ENCODE data around the gene LIMK1. TPM values are rescaled to one million over a fixed set of nuclear protein-coding genes. Genes with fewer than 3 reads are reported as not detected.
A peak's percentile ranks its signal among the peaks of the same experiment; 100 is the strongest.

The LIMK1 gene
- total RNA-seq, 8 experiments from 2014 or later = 25.7 to 64.5 (median 34.1) TPM

DNA sequence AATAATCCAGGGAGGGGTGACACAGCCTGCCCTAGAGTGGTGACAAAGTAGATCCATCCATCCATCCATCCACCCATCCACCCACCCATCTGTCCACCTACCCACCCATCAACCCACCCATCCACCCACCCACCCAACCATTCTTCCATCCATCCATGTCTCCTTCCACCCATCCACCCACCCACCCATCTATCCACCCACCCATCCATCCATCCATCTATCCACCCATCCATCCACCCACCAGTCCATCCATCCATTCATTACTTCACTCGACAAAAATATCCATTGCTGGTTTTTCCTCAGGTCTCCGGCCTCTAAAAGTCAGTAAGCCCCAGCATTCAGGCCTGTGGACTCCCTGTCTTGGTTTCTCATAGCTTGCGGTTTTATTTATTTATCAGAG, 12.5 kb upstream of the LIMK1 start:
- in situ Hi-C loops (cut with MboI; ENCODE audit: low pct_unique_long_range_greater_than_20kb in 2 of 9, low sequenced_read_pairs in 9 of 9, unreplicated experiment in 9 of 9) = loop anchor here in 3 of 9 experiments (10.0 to 25.0 kb wide), 3 partner anchors 316 to 341 kb away; no protein-coding TSS in a partner anchor
- Histone ChIP-seq H3K4me3 (no peak overlapping the region), H3K27ac (no peak overlapping the region), H3K4me1 (replicated peaks in 1 of 2) (no peaks in the 10 kb centered on the region)
- WGBS, 10 experiments = 71 to 100% (median 90%) methylated on average over 2 to 3 of the region's 3 CpGs; no CpG with 5 or more reads in 7 of the 10 experiments
- ATAC-seq (replicated peaks in 6 of 8) = no peak

DNA sequence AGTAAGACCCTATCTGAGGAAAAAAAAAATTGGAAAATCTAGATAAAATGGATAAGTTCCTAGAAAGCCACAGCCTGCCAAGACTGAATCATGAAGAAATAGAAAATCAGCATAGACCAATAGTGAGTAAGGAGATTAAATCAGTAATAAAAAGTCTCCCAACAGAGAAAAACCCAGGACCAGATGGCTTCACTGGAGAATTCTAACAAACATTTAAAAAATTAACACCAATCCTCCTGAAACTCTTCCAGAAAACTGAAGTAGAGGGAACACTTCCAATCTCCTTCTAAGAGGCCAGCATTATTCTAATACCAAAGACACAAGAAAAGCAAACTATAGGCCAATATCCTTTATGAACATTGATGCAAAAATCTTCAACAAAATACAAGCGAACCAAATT, 8.8 kb upstream of the LIMK1 start:
- in situ Hi-C loops (cut with MboI; ENCODE audit: low pct_unique_long_range_greater_than_20kb in 2 of 9, low sequenced_read_pairs in 9 of 9, unreplicated experiment in 9 of 9) = loop anchor here in 3 of 9 experiments (10.0 to 25.0 kb wide), 3 partner anchors 313 to 338 kb away; no protein-coding TSS in a partner anchor
- ATAC-seq (replicated peaks in 6 of 8) = no peak
- no peak overlapping the region for H3K4me3 ChIP-seq
- peaks cover 5 to 10% of the 10 kb centered on the region in 2 donors for H3K4me1 ChIP-seq (replicated peaks in 1 of 2)
- H3K27ac ChIP-seq = no peak overlapping the region
- 25 to 100% (median 88%) methylated on average over 1 of the region's 1 CpG; no CpG with 5 or more reads in 3 of the 10 experiments for WGBS, 10 experiments

DNA sequence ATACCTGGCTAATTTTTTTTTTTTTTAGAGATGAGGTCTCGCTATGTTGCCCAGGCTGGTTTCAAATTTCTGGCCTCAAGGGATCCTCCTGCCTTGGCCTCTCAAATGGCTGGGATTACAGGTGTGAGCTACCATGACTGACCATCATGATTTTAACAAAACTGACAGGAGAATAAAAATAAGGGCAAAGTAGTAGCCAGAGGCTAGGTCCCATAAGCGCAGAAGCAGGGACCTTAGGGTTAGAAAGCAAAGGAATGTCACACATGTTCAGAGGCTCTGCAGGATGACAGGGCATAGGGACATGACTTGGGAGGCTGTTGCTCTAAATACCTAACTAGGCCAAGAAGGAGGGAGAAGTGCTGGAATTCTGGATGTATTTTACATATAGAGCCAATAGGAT, 5.1 kb upstream of the LIMK1 start:
- Histone ChIP-seq H3K4me3 (no peak overlapping the region), H3K27ac (peak overlapping the region; percentile 20 to 73), H3K4me1 (replicated peaks in 1 of 2) (peaks cover 11 to 18% of the 10 kb centered on the region in 2 donors)
- 50 to 100% (median 100%) methylated on average over 1 to 2 of the region's 2 CpGs; no CpG with 5 or more reads in 3 of the 10 experiments for WGBS, 10 experiments
- in situ Hi-C loops (cut with MboI; ENCODE audit: low pct_unique_long_range_greater_than_20kb in 2 of 9, low sequenced_read_pairs in 9 of 9, unreplicated experiment in 9 of 9) = loop anchor here in 1 of 9 experiments (10.0 kb wide), 1 partner anchor 316 kb away; no protein-coding TSS in a partner anchor
- ATAC-seq (replicated peaks in 6 of 8) = no peak

GRCh38 chr7:74082770-74083116, 861 bp upstream of the LIMK1 start:
- Histone ChIP-seq H3K27ac (peak overlapping the region; percentile 89 to 91), H3K4me3 (peak overlapping the region; percentile 26 to 84 (median 59)), H3K4me1 (replicated peaks in 1 of 2) (peaks cover 19 to 28% of the 10 kb centered on the region in 2 donors)
- WGBS, 10 experiments = 50 to 90% (median 76%) methylated on average over 2 to 6 of the region's 9 CpGs; no CpG with 5 or more reads in 6 of the 10 experiments
- in situ Hi-C loops (cut with MboI; ENCODE audit: low pct_unique_long_range_greater_than_20kb in 2 of 9, low sequenced_read_pairs in 9 of 9, unreplicated experiment in 9 of 9) = loop anchor here in 1 of 9 experiments (10.0 kb wide), 1 partner anchor 92 kb away; the partner anchor contains the start of gene EIF4H
- ATAC-seq (replicated peaks in 6 of 8) = no peak

DNA sequence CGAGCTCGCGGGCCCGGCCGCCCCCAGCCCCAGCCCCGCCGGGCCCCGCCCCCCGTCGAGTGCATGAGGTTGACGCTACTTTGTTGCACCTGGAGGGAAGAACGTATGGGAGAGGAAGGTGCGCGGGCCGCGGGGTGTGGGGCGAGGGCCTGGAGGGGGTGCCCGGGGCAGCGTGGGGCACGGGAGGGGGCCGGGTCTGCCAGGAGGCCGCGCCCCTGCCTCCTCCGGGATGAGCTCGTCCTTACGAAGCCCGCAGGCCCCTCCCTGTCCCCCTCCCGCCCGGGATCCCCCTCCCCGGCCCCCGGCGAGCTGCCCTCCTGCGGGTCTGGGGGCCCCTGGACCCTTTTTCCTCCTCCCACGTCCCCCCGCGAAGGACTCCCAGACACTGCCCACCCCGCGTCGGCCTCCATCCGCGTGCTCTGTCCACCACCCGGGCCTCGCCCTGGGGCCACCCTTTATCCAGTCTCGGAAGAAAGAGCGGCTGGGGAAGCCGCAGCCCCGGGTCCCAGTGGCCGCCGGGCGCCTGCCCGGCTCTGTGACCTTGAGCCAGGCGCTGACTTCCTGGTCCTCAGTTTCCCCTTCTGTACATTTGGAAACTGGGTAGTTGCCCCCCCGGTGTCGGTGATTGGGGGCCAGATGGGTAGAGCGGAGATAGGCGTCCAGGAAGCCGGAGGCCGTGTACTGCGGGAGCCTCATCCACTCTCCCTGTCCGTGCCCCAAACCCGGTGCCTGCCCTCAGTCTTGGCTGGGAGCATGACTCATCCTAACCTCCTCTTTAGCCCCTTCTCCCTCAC, 521 bp downstream of the LIMK1 start:
- H3K4me1 ChIP-seq (replicated peaks in 1 of 2) = peaks cover 14 to 24% of the 10 kb centered on the region in 2 donors
- WGBS, 10 experiments = 0% methylated on average over 1 to 7 of the region's 61 CpGs; no CpG with 5 or more reads in 8 of the 10 experiments
- in situ Hi-C loops (cut with MboI; ENCODE audit: low pct_unique_long_range_greater_than_20kb in 2 of 9, low sequenced_read_pairs in 9 of 9, unreplicated experiment in 9 of 9) = loop anchor here in 1 of 9 experiments (10.0 kb wide), 1 partner anchor 91 kb away; the partner anchor contains the start of gene EIF4H
- peak overlapping the region; percentile 55 to 84 (median 61) for H3K4me3 ChIP-seq
- H3K27ac ChIP-seq = peak overlapping the region; percentile 77 to 80
- ATAC-seq (replicated peaks in 6 of 8) = peak; percentile 32 to 67 (median 44)

GRCh38 chr7:74084722-74085578, 1.3 kb downstream of the LIMK1 start:
- H3K4me1 ChIP-seq (replicated peaks in 1 of 2) = peaks cover 14 to 17% of the 10 kb centered on the region in 2 donors
- H3K4me3 ChIP-seq = peak overlapping the region; percentile 55 to 84 (median 61)
- no peak overlapping the region for H3K27ac ChIP-seq
- ATAC-seq (replicated peaks in 6 of 8) = no peak
- WGBS, 10 experiments = 58 to 100% (median 67%) methylated on average over 1 to 5 of the region's 6 CpGs; no CpG with 5 or more reads in 5 of the 10 experiments
- in situ Hi-C loops (cut with MboI; ENCODE audit: low pct_unique_long_range_greater_than_20kb in 2 of 9, low sequenced_read_pairs in 9 of 9, unreplicated experiment in 9 of 9) = loop anchor here in 1 of 9 experiments (10.0 kb wide), 1 partner anchor 90 kb away; the partner anchor contains the start of gene EIF4H

- Histone ChIP-seq H3K27ac (no peak overlapping the region), H3K4me3 (no peak overlapping the region), H3K4me1 (replicated peaks in 1 of 2) (peaks cover 26 to 27% of the 10 kb centered on the region in 2 donors)
- in situ Hi-C loops (cut with MboI; ENCODE audit: low pct_unique_long_range_greater_than_20kb in 2 of 9, low sequenced_read_pairs in 9 of 9, unreplicated experiment in 9 of 9) = loop anchor here in 1 of 9 experiments (10.0 kb wide), 1 partner anchor 87 kb away; the partner anchor contains the start of gene EIF4H
- ATAC-seq (replicated peaks in 6 of 8) = no peak
- WGBS, 10 experiments = 77 to 100% (median 95%) methylated on average over 1 to 8 of the region's 10 CpGs; no CpG with 5 or more reads in 1 of the 10 experiments
These were observed 4.3 kb downstream of the LIMK1 start for GRCh38 chr7:74087791-74088453.

DNA sequence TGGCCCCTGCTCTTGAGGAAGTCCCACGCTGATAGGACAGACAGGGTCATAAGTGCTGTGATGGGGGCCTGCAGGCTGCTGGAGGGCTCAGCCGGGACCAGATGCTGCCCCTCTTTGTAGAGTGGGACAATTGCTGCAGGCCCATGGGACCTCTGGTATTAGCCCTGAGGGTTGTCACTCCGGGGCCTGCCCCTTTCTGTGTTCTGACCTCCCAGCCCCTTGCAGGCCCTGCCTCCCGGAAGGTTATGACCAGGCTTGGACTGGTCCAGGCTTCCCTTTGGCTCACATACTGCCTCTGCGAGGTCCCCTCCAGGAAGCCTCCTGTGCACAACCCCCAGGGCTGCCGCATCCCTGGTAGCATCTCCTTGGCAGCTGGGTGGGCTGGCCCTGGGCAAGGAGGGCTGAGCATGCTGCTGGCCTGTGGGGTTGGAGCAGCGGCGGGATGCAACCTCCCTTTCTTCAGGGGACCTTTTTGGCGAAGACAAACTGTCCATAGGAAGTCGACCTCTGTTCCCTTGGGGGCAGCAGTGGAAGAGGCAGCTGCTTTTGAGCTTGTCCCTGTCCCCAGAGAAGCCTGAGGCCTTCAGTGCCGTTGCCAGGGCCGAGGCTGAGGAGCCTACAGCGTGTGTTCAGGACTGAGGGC, 8.8 kb downstream of the LIMK1 start:
- Histone ChIP-seq H3K4me3 (no peak overlapping the region), H3K27ac (peak overlapping the region; percentile 59 to 82), H3K4me1 (replicated peaks in 1 of 2) (peaks cover 38 to 43% of the 10 kb centered on the region in 2 donors)
- 33 to 100% (median 60%) methylated on average over 1 to 3 of the region's 13 CpGs; no CpG with 5 or more reads in 7 of the 10 experiments for WGBS, 10 experiments
- ATAC-seq (replicated peaks in 6 of 8) = peak in 5 of 8 experiments; percentile 5 to 29 (median 10)
- in situ Hi-C loops (cut with MboI; ENCODE audit: low pct_unique_long_range_greater_than_20kb in 2 of 9, low sequenced_read_pairs in 9 of 9, unreplicated experiment in 9 of 9) = no loop called here

DNA sequence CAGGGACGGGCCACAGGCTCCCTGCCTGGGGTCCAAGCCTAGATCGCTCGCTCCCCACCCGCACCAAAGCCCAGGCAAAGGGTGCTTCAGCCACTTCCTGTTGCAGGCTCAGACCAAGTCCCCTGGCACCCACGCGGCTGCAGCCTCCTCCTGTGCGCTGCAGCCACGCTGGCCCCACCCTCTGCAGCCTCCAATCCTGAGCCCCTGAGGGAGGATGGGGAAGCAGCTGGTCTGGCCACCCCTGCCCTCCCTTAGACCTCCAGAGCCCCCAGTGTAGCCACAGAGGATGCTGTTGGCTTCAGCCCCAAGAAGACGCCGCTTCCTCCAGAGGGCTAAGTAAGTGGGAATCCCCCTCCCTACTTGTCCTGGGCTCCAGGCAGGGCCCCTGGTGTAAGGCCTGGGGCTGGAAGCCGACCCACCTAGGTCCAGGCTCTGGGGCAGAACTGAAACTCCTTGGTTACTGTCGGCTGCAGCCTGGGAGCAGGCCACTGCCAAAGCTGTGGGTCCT, 9.4 kb downstream of the LIMK1 start:
- in situ Hi-C loops (cut with MboI; ENCODE audit: low pct_unique_long_range_greater_than_20kb in 2 of 9, low sequenced_read_pairs in 9 of 9, unreplicated experiment in 9 of 9) = no loop called here
- peak in 5 of 8 experiments; percentile 1 to 20 (median 4) for ATAC-seq (replicated peaks in 6 of 8)
- peak overlapping the region; percentile 59 to 82 for H3K27ac ChIP-seq
- peaks cover 43 to 47% of the 10 kb centered on the region in 2 donors for H3K4me1 ChIP-seq (replicated peaks in 1 of 2)
- H3K4me3 ChIP-seq = no peak overlapping the region
- 80 to 95% methylated on average over 1 to 4 of the region's 12 CpGs; no CpG with 5 or more reads in 8 of the 10 experiments for WGBS, 10 experiments

- peak in 6 of 8 experiments; percentile 1 to 31 (median 7) for ATAC-seq (replicated peaks in 6 of 8)
- Histone ChIP-seq H3K4me3 (no peak overlapping the region), H3K27ac (peak overlapping the region; percentile 70 to 82), H3K4me1 (replicated peaks in 1 of 2) (peaks cover 47 to 52% of the 10 kb centered on the region in 2 donors)
- in situ Hi-C loops (cut with MboI; ENCODE audit: low pct_unique_long_range_greater_than_20kb in 2 of 9, low sequenced_read_pairs in 9 of 9, unreplicated experiment in 9 of 9) = no loop called here
- 0 to 83% (median 59%) methylated on average over 1 to 5 of the region's 15 CpGs; no CpG with 5 or more reads in 6 of the 10 experiments for WGBS, 10 experiments
These were observed 10.1 kb downstream of the LIMK1 start for GRCh38 chr7:74093671-74094223.

All from motor neuron (in vitro differentiated cells).